ENCODE data around the gene TMEM74B.
"Not testable (repeated sequence)": the region's sequence is repeated elsewhere in the genome, so short reads cannot be mapped to it uniquely, and the experiment has no call there.

TMEM74B gene

GRCh38 chr20:1184638-1185315 is at the start of gene TMEM74B:
TSS of gene TMEM74B (minus strand) at chr20:1184981. CDS start at chr20:1183801, 1,180 bp downstream.
- H3K4me3 ChIP-seq (ENCODE audit: low read depth, low read length) = no peak within 1 kb of the TSS
- TF ChIP-seq, protein P1, sequence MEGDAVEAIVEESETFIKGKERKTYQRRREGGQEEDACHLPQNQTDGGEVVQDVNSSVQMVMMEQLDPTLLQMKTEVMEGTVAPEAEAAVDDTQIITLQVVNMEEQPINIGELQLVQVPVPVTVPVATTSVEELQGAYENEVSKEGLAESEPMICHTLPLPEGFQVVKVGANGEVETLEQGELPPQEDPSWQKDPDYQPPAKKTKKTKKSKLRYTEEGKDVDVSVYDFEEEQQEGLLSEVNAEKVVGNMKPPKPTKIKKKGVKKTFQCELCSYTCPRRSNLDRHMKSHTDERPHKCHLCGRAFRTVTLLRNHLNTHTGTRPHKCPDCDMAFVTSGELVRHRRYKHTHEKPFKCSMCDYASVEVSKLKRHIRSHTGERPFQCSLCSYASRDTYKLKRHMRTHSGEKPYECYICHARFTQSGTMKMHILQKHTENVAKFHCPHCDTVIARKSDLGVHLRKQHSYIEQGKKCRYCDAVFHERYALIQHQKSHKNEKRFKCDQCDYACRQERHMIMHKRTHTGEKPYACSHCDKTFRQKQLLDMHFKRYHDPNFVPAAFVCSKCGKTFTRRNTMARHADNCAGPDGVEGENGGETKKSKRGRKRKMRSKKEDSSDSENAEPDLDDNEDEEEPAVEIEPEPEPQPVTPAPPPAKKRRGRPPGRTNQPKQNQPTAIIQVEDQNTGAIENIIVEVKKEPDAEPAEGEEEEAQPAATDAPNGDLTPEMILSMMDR (IDR thresholded peaks at IDR 0.05; ENCODE audit: borderline replicate concordance, insufficient read depth, low read depth, low read length) = no peak

DNA sequence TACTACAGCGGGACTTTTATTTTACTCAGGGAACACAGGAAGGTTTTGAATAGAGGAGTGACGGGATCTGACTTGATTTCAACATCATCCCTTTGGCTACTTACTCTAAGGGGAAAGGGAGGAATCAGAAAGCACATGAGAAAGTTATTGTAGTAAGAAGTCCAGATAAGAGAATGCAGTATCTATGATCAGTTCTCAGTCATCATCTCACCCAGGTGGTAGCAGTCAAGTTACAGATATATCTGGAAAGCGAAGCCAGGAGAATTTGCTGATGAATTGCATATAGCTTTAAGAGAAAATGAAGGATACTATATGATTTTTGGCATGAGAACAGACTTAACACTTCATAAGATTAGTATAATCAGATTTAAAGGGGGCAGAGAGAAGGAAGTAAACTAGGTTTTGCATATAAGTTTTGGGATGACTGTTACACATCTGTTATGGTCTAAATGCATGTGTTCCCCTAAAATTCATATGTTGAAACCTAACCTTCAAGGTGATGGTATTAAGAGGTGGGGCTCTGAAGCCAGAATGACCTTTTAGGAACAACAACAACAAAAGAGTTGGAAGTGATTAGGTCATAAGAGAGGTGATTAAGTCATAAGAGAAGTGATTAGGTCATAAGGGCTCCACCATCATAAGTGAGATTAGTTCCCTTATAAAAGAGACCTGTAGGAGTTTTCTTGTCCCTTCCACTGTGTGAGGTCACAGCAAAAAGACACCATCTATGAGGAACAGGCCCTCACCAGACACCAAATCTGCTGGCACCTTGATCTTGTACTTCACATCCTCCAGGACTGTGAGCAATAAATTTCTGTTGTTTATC is 47.7 kb upstream of the TMEM74B start:
- TF ChIP-seq, protein P1 (IDR thresholded peaks at IDR 0.05; ENCODE audit: borderline replicate concordance, insufficient read depth, low read depth, low read length) = no peak
- no peak overlapping the region for H3K4me3 ChIP-seq (ENCODE audit: low read depth, low read length)

GRCh38 chr20:1229541-1229940 is 44.8 kb upstream of the TMEM74B start:
- no peak overlapping the region for H3K4me3 ChIP-seq (ENCODE audit: low read depth, low read length)
- TF ChIP-seq, protein P1 (IDR thresholded peaks at IDR 0.05; ENCODE audit: borderline replicate concordance, insufficient read depth, low read depth, low read length) = no peak

- peak within 1 kb of the TSS; percentile 44 for H3K4me3 ChIP-seq (ENCODE audit: low read depth, low read length)
- TF ChIP-seq, protein P1 (IDR thresholded peaks at IDR 0.05; ENCODE audit: borderline replicate concordance, insufficient read depth, low read depth, low read length) = no peak
These were observed 41.2 kb upstream of the TMEM74B start, which contains the start of gene RAD21L1 for GRCh38 chr20:1225783-1226654. TSS of gene RAD21L1 (plus strand) at chr20:1226044. CDS start at chr20:1228454, 2,410 bp downstream.

DNA sequence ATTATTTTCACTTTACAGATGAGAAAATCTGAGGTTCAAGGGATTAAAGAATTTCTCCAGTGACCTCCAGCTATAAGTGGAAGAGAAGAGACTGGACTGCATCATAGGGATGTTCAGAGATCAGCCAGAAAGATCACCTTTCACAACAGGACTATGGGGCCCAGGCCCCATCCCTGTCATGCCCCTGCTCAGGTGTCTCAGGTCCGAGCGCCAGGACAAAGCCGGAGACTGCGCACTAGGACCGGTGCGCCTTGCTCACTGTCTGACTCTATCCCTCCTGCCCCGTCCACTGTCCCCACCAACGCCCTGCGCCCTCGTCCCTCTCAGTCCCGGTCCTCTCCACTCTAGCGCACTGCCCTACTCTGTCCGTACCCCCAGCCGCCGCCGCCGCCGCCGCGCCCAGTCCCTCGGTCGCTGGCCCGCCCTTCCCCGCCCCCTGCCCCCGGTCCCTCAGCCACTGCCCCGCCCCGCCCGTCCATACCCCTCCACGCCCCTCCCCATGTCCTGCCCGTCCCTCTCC is 40.5 kb upstream of the TMEM74B start:
- no peak overlapping the region for H3K4me3 ChIP-seq (ENCODE audit: low read depth, low read length)
- TF ChIP-seq, protein P1 (IDR thresholded peaks at IDR 0.05; ENCODE audit: borderline replicate concordance, insufficient read depth, low read depth, low read length) = no peak

- no peak overlapping the region for H3K4me3 ChIP-seq (ENCODE audit: low read depth, low read length)
- TF ChIP-seq, protein P1 (IDR thresholded peaks at IDR 0.05; ENCODE audit: borderline replicate concordance, insufficient read depth, low read depth, low read length) = no peak
These were observed 39.6 kb upstream of the TMEM74B start for GRCh38 chr20:1224205-1224890.

GRCh38 chr20:1222750-1223149 is 38.0 kb upstream of the TMEM74B start:
- not testable (repeated sequence) for H3K4me3 ChIP-seq (ENCODE audit: low read depth, low read length)

DNA sequence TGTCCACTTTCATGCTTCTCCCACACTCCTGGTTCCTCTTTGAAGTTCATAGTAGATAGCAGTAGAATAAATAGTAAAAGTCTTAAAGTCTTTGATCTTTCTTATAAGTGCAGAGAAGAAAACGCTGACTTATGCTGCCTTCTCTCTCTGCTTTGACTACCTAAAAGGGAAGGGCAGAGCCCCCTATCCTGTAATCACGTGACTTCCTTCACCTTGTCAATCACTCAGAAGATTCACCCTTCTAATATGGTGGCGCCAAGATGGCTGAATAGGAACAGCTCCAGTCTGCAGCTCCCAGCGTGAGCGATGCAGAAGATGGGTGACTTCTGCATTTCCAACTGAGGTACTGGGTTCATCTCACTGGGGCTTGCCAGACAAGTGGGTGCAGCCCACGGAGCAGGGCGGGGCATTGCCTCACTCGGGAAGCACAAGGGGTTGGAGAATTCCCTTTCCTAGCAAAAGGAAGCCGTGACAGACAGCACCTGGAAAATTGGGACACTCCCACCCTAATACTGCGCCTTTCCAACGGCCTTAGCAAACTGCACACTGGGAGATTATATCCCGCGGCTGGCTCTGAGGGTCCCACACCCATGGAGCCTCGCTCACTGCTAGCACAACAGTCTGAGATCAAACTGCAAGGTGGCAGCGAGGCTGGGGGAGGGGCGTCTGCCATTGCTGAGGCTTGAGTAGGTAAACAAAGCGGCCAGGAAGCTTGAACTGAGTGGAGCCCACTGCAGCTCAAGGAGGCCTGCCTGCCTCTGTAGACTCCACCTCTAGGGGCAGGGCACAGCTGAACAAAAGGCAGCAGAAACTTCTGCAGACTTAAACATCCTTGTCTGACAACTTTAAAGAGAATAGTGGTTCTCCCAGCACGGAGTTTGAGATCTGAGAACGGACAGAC is 32.0 kb upstream of the TMEM74B start:
- not testable (repeated sequence) for H3K4me3 ChIP-seq (ENCODE audit: low read depth, low read length)
